Colonic mucosa (tissue), 4 donors: ENCODE data around the gene TNKS2. TPM values are rescaled to one million over a fixed set of nuclear protein-coding genes. Genes with fewer than 3 reads are reported as not detected.

Experiments
- DNase-seq: peaks from one replicate; pipeline ENCODE4 v3.0.0-alpha.2; 2020
- H3K27ac ChIP-seq: fragments of 200-600 bp; one replicate; pipeline ENCODE4 v1.8.0; 2021
- H3K27me3 ChIP-seq: fragments of 200-600 bp; one replicate; pipeline ENCODE4 v1.8.0; 2021
- H3K36me3 ChIP-seq: fragments of 200-600 bp; one replicate; pipeline ENCODE4 v1.8.0; 2021
- H3K4me1 ChIP-seq: fragments of 200-600 bp; one replicate; pipeline ENCODE4 v1.8.0; 2021; ENCODE audit warnings: mild to moderate bottlenecking
- H3K4me3 ChIP-seq: fragments of 200-600 bp; one replicate; pipeline ENCODE4 v1.8.0; 2021
- H3K9ac ChIP-seq, 2 donors: one replicate each; pipeline ENCODE4 v1.7.0; 2013; ENCODE audit warnings: control low read depth in 2 of 2, low read depth in 2 of 2, low read length in 2 of 2
- H3K9me3 ChIP-seq: fragments of 200-600 bp; one replicate; pipeline ENCODE4 v1.8.0; 2021
- CTCF ChIP-seq: fragments of 200-600 bp; IDR thresholded peaks from one replicate; pipeline ENCODE4 v1.8.0; 2022; ENCODE audit warnings: antibody characterized with exemption, mild to moderate bottlenecking
- intact Hi-C: fragments of 100-400 bp; cut with DNase I; formaldehyde crosslinking; loops from one replicate; pipeline ENCODE4 v1.14.1; 2022
- total RNA-seq, 2 donors: library from RNA; stranded (reverse); fragmentation: NEBNext Ultra II Directional in 1 of 2; extraction: Animal tissue kit (Norgen Biotek cat#: 25700) in 1 of 2; gene quantifications; one replicate each; pipeline ENCODE4 v1.2.1, GENCODE V29; 2021
- donor health status: healthy.
- donor health status: DM: no; HTN: no; CAD: no.
- donor health status: DM: no; HTN: no; CAD: no.

TNKS2 gene
- total RNA-seq, 2 donors from 2014 or later, result 19.3 to 34.1 TPM

- H3K36me3 ChIP-seq, result no peaks in the 10 kb centered on the region
- no peak overlapping the region for H3K4me3 ChIP-seq
- TF ChIP-seq CTCF, result no peak
- H3K9me3 ChIP-seq, result no peaks in the 10 kb centered on the region
- no peak overlapping the region for H3K9ac ChIP-seq
- no peaks in the 10 kb centered on the region for H3K27me3 ChIP-seq
- H3K27ac ChIP-seq, result no peak overlapping the region
- no peaks in the 10 kb centered on the region for H3K4me1 ChIP-seq
- intact Hi-C loops, result no loop called here
- no peak for DNase-seq
Observed at GRCh38 chr10:91772869-91773268, 25.4 kb upstream of the TNKS2 start.

- intact Hi-C loops, result no loop called here
- H3K36me3 ChIP-seq, result no peaks in the 10 kb centered on the region
- DNase-seq, result no peak
- H3K9ac ChIP-seq, result no peak overlapping the region
- H3K9me3 ChIP-seq, result no peaks in the 10 kb centered on the region
- H3K27ac ChIP-seq, result no peak overlapping the region
- no peak for TF ChIP-seq CTCF
- H3K27me3 ChIP-seq, result no peaks in the 10 kb centered on the region
- no peaks in the 10 kb centered on the region for H3K4me1 ChIP-seq
- no peak overlapping the region for H3K4me3 ChIP-seq
Observed at GRCh38 chr10:91774571-91774970, 23.7 kb upstream of the TNKS2 start.

GRCh38 chr10:91775731-91776130 lies 22.5 kb upstream of the TNKS2 start:
- Histone ChIP-seq H3K9ac (no peak overlapping the region), H3K4me3 (no peak overlapping the region), H3K4me1 (no peaks in the 10 kb centered on the region), H3K36me3 (no peaks in the 10 kb centered on the region), H3K9me3 (no peaks in the 10 kb centered on the region), H3K27ac (no peak overlapping the region), H3K27me3 (no peaks in the 10 kb centered on the region)
- intact Hi-C loops, result no loop called here
- TF ChIP-seq CTCF, result no peak
- DNase-seq, result no peak

- Histone ChIP-seq H3K36me3 (no peaks in the 10 kb centered on the region), H3K27me3 (no peaks in the 10 kb centered on the region), H3K27ac (no peak overlapping the region), H3K4me1 (no peaks in the 10 kb centered on the region), H3K9ac (no peak overlapping the region), H3K4me3 (no peak overlapping the region), H3K9me3 (no peaks in the 10 kb centered on the region)
- no peak for TF ChIP-seq CTCF
- no peak for DNase-seq
- intact Hi-C loops, result no loop called here
Observed at GRCh38 chr10:91776266-91776665, 22.0 kb upstream of the TNKS2 start.

GRCh38 chr10:91778485-91778884 lies 19.7 kb upstream of the TNKS2 start:
- TF ChIP-seq CTCF, result no peak
- no peaks in the 10 kb centered on the region for H3K4me1 ChIP-seq
- no peak overlapping the region for H3K4me3 ChIP-seq
- no peak overlapping the region for H3K27ac ChIP-seq
- no peaks in the 10 kb centered on the region for H3K36me3 ChIP-seq
- no peak for DNase-seq
- no peaks in the 10 kb centered on the region for H3K27me3 ChIP-seq
- intact Hi-C loops, result no loop called here
- H3K9ac ChIP-seq, result no peak overlapping the region
- no peaks in the 10 kb centered on the region for H3K9me3 ChIP-seq
